Tibial artery (tissue), 4 donors: ENCODE measurements around the gene CD59.

Experiments
- DNase-seq, 2 donors: peaks; one replicate each; pipeline ENCODE4 v3.0.0-alpha.2; 2019
- H3K27ac ChIP-seq, 2 donors: fragments of 200-600 bp; sonication (generic) in 1 of 2; 1 replicate in 1 of 2; 2 replicates in 1 of 2; pipeline ENCODE4 v1.5.1; 2018 to 2019; ENCODE audit warnings: mild to moderate bottlenecking in 1 of 2
- H3K27me3 ChIP-seq, 2 donors: fragments of 200-600 bp; sonication (generic) in 1 of 2; one replicate each; pipeline versions ENCODE4 v1.5.1 to v1.6.0; 2016 to 2019
- H3K36me3 ChIP-seq, 3 donors: fragments of 200-600 bp; sonication (generic) in 2 of 3; one replicate each; pipeline ENCODE4 v1.5.1; 2016 to 2019; ENCODE audit warnings: mild to moderate bottlenecking in 2 of 3
- H3K4me1 ChIP-seq, 4 donors: fragments of 200-600 bp; sonication (generic) in 2 of 4; 1 replicate in 3 of 4; 2 replicates in 1 of 4; pipeline ENCODE4 v1.5.1; 2016 to 2019
- H3K4me3 ChIP-seq, 2 donors: fragments of 200-600 bp; sonication (generic) in 1 of 2; 1 replicate in 1 of 2; 2 replicates in 1 of 2; pipeline ENCODE4 v1.5.1; 2018 to 2019; ENCODE audit warnings: mild to moderate bottlenecking in 2 of 2
- H3K9me3 ChIP-seq, 3 donors: fragments of 200-600 bp; sonication (generic) in 1 of 3; one replicate each; pipeline ENCODE4 v1.5.1; 2016 to 2019
- intact Hi-C: fragments of 100-400 bp; cut with DNase I; formaldehyde crosslinking; loops from one replicate; pipeline ENCODE4 v1.15.0; 2023; ENCODE audit warnings: low total_unique reads
- TF ChIP-seq, protein P1 (sequence below), 2 experiments: fragments of 200-600 bp in 1 of 2; fragments of 450-650 bp in 1 of 2; IDR thresholded peaks; one replicate each; pipeline ENCODE4 v1.5.1; 2017 to 2019; ENCODE audit warnings: antibody characterized with exemption in 2 of 2, mild to moderate bottlenecking in 1 of 2, moderate library complexity in 1 of 2

The CD59 gene

DNA sequence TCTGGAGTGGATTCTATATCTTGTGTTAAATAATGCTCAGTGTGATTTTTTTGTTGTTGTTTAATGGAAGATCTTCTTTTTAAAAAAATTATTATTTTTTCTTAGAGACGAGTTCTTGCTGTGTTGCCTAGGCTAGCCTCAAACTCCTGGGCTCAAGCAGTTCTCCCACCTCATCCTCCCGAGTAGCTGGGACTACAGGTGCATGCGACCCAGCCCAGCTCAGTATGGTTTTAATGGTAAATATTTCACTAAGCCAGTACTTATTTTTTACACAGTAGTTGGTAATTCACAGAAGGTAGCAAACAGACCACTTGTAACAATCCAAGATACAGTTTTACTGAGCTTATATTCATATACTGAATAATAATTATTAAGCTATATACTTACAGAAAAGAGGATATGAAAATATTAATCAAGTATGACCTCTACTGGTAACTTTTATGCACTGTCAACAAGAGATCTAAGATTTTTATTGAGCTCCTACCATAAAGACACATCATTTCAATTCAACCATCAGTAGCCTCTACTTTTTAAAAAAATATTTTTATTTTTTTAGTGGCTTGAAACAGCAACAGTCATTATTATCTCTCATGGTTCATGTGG is 6.1 kb upstream of the CD59 start:
- DNase-seq, result no peak
- peaks cover 0 to 36% (median 19%) of the 10 kb centered on the region in 3 donors for H3K36me3 ChIP-seq
- TF ChIP-seq, protein P1, sequence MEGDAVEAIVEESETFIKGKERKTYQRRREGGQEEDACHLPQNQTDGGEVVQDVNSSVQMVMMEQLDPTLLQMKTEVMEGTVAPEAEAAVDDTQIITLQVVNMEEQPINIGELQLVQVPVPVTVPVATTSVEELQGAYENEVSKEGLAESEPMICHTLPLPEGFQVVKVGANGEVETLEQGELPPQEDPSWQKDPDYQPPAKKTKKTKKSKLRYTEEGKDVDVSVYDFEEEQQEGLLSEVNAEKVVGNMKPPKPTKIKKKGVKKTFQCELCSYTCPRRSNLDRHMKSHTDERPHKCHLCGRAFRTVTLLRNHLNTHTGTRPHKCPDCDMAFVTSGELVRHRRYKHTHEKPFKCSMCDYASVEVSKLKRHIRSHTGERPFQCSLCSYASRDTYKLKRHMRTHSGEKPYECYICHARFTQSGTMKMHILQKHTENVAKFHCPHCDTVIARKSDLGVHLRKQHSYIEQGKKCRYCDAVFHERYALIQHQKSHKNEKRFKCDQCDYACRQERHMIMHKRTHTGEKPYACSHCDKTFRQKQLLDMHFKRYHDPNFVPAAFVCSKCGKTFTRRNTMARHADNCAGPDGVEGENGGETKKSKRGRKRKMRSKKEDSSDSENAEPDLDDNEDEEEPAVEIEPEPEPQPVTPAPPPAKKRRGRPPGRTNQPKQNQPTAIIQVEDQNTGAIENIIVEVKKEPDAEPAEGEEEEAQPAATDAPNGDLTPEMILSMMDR (IDR thresholded peaks at IDR 0.05), result peak; percentile 43 to 55
- H3K4me3 ChIP-seq, result no peak overlapping the region
- no peaks in the 10 kb centered on the region for H3K9me3 ChIP-seq
- intact Hi-C loops, result no loop called here
- H3K27me3 ChIP-seq, result no peaks in the 10 kb centered on the region
- no peak overlapping the region for H3K27ac ChIP-seq
- peaks cover 0 to 8% (median 2%) of the 10 kb centered on the region in 4 donors for H3K4me1 ChIP-seq

DNA sequence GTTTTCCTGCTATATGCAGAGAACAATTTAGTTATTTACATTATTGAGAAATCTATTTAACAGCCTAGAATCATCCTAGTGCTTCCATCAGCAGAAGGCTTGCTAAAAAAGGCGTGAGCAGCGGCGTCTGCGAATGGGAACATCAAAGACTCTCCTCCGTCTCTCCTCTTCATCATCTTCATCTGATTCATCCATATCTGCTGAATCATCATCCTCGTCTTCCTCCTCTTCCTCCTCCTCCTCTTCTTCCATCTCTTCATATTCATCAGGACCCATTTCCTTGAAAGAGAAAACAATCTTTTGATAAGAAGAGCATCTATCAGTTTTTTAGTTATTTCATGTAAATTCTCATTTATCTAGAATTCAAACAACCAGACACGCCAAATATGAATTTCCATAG is 5.6 kb upstream of the CD59 start:
- TF ChIP-seq, protein P1 (IDR thresholded peaks at IDR 0.05), result no peak
- no peaks in the 10 kb centered on the region for H3K27me3 ChIP-seq
- no peak for DNase-seq
- peaks cover 0 to 35% (median 14%) of the 10 kb centered on the region in 3 donors for H3K36me3 ChIP-seq
- no peak overlapping the region for H3K27ac ChIP-seq
- H3K9me3 ChIP-seq, result no peaks in the 10 kb centered on the region
- peaks cover 0 to 10% (median 6%) of the 10 kb centered on the region in 4 donors for H3K4me1 ChIP-seq
- intact Hi-C loops, result no loop called here
- H3K4me3 ChIP-seq, result no peak overlapping the region

DNA sequence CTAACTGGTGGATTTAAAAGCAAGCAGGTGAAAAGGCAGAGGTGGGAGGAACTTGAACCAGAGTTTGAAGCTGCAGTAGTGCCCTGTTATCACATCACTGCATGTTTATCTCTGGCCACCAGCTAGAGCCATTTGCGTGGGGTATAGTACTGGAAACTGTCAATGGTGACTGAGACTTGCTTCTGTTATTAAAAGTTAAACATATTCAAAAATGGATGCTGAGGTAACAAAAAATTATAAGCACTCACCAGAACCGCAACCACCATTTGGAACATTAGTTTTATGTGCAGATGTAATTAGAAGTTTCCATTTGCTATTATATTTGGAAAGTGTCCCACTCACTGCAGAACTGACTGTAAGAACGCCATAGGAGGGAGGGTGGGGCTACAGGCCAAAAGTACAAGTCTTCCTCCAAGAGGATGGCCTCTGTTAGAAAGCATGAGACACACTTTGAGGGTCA is 1.2 kb upstream of the CD59 start:
- H3K27me3 ChIP-seq, result no peaks in the 10 kb centered on the region
- TF ChIP-seq, protein P1 (IDR thresholded peaks at IDR 0.05), result no peak
- intact Hi-C loops, result loop anchor here (5.0 kb wide), 2 partner anchors 35 to 375 kb away; partner anchors contain the start of gene C11orf91
- H3K4me3 ChIP-seq, result no peak overlapping the region
- peaks cover 0 to 15% (median 0%) of the 10 kb centered on the region in 3 donors for H3K36me3 ChIP-seq
- no peak for DNase-seq
- H3K4me1 ChIP-seq, result peaks cover 0 to 33% (median 23%) of the 10 kb centered on the region in 4 donors
- H3K27ac ChIP-seq, result peak overlapping the region; percentile 86 to 89
- H3K9me3 ChIP-seq, result no peaks in the 10 kb centered on the region

DNA sequence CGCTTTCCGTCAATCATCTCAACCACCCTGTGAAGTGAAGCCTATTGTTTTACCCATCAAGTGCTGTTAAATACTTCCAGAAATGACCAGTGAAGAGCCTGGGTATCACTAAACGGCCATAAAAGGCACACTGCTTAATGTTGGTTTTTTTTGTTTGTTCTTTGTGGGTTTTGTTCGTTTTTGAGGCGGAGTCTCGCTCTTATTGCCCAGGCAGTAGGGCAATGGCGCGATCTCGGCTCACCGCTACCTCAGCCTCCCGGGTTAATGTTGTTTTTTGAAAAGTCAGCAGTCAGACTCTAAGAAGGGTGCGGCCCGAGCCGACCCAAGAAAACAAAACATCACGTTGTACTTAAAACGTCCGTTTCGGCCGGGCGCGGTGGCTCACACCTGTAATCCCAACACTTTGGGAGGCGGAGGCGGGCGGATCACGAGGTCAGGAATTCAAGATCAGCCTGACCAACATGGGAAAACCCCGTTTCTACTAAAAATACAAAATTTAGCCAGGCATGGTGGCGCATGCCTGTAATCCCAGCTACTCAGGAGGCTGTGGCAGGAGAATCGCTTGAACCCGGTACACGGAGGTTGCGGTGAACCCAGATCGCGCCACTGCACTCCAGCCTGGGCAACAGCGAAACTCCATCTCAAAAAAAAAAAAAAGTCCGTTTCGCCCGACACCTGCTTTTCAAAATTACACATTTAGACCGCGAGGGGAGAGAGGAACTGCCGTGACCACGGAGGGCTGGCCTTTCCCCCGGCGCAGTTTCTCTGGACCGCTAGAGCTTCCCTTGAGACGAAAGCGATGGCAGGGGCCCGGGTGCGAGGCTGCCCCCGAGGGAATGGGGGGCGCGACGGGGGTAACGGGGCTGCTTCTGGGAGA is 714 bp downstream of the CD59 start:
- H3K27ac ChIP-seq, result peak overlapping the region; percentile 86 to 89
- TF ChIP-seq, protein P1 (IDR thresholded peaks at IDR 0.05), result no peak
- H3K9me3 ChIP-seq, result no peaks in the 10 kb centered on the region
- peaks cover 0 to 5% (median 0%) of the 10 kb centered on the region in 3 donors for H3K36me3 ChIP-seq
- H3K4me1 ChIP-seq, result peaks cover 0 to 47% (median 29%) of the 10 kb centered on the region in 4 donors
- intact Hi-C loops, result loop anchor here (1.0 to 5.0 kb wide), 3 partner anchors 33 to 373 kb away; partner anchors contain the start of genes C11orf91 and FBXO3
- DNase-seq, result peak; percentile 46 to 69
- H3K4me3 ChIP-seq, result peak overlapping the region; percentile 61 to 78
- H3K27me3 ChIP-seq, result no peaks in the 10 kb centered on the region

DNA sequence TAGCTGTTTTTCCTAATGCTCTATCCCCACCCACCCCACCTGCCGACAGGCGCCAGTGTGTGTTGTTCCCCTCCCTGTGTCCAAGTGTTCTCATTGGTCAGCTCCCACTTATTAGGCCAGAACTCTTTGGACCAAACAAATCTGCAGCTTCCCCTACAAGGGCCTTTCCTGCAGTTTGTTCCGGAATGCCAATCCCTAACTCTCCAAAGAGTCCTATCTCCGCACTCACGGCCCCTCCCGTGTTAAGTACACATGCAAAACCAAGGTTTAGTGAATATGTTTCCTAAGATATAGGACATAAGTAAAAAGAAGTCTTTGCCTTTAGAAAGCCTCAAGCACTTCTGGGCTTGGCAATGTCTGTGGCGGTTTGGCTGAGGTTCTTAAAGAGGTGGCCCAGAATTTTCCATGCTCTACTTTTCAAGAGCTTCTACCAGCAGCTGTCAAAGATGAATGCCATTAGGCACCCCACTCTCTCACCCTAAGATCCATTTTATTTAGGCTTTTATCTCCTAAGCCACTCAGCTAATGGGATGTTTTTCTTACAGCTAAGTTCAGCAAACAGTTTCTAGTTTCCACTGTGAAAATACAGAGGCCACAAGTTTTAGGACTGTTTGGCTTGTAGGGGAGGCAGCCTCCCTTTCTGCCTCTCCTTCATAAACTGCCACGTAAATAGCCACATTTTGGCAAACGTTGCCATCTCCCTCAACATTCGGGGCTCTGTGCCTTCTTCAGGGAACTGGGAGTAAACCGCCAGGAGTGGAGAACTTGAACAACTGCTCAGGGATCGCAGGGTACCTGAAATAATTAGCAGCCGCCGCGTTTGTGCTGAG is 1.6 kb downstream of the CD59 start:
- Histone ChIP-seq H3K4me3 (peak overlapping the region; percentile 61 to 78), H3K27ac (peak overlapping the region; percentile 86 to 89), H3K9me3 (no peaks in the 10 kb centered on the region), H3K36me3 (peaks cover 0 to 5% (median 0%) of the 10 kb centered on the region in 3 donors), H3K4me1 (peaks cover 0 to 53% (median 31%) of the 10 kb centered on the region in 4 donors), H3K27me3 (no peaks in the 10 kb centered on the region)
- intact Hi-C loops, result loop anchor here (5.0 kb wide), 2 partner anchors 32 to 372 kb away; partner anchors contain the start of gene C11orf91
- TF ChIP-seq, protein P1 (IDR thresholded peaks at IDR 0.05), result no peak
- DNase-seq, result no peak
